Measurements from ENCODE around the gene DCLK1.

The DCLK1 gene

DNA sequence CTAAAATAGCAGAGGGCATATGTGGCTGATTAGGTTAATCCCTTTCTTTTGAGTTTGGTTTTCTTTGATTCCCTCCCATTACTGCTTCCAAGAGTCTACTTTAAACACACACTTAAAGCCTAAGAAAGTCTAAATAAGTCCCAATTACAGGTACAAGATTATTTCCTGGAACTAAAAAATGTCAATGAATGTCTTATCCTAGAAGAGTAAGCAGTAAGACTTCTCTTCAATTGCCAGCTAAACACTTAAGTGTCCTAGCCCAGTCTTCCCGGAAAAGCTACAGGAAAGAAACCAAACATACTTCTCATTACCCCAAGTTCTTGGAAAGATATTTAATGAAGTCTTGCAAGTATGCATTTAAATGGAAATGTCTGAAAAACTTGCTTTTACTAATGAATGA is 233.1 kb downstream of the DCLK1 start:
- no peak for DNase-seq (ENCODE audit: low read depth)

DNA sequence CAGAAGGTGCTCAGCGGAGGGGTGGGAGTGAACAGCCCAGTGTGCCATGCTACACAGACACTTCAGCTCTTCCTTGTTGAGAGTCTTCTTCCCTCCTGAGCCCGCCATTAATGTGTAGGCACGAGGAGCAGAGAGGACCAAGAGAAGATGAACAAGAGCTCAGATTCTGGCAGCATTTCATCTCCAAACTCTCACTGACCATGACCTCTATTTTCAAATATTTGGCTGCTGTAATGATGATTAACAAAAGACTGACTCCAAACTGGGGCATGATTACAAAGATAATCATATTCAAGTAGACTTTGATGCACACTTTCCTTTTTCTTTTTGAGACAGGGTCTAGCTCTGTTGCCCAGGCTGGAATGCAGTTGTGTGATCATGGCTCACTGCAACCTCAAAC is 236.5 kb downstream of the DCLK1 start:
- DNase-seq (ENCODE audit: low read depth) = no peak

DNA sequence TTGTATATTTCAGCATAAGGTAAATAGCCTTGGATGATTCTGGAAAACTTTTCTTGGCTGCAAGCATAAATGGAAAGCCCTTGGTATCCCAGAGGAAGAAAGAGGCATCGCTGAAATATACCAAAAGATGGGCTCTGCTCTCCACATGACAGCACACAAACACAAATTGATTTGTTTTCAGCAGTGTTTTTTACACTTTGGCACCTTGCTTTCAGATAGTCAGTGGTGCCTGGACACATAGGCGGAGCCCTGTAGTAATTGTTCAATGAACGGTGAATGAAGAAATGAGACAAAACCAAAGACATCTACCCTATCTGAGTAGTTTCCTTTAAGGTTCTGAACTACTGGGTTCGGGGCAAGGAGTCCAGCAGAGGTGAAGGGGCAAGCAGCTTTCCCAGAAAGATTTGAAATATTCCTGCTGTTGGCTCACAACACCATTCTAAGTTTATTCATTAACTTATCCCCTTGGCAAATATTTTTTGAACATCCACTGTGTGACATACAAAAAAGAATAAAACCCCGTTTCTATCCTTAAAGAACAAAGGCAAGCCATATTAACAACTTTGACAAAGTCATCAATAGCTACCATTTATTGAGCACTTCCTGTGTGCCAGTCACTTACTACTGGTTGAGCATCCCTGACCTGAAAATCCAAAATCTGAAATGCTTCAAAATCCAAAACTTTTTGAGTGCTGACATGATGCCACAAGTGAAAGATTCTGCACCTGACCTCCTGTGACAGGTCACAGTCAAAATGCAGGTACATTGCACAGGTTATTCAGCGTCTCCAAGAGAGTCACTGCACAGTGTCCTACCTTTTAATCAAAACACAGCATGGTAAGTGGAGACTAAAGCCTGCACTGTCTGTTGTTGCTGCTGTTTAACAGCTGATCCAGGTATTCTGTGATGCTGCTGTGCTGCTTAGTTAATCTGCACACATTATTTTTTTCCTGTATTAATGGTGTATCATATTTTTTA is 238.1 kb downstream of the DCLK1 start:
- DNase-seq (ENCODE audit: low read depth) = no peak

DNA sequence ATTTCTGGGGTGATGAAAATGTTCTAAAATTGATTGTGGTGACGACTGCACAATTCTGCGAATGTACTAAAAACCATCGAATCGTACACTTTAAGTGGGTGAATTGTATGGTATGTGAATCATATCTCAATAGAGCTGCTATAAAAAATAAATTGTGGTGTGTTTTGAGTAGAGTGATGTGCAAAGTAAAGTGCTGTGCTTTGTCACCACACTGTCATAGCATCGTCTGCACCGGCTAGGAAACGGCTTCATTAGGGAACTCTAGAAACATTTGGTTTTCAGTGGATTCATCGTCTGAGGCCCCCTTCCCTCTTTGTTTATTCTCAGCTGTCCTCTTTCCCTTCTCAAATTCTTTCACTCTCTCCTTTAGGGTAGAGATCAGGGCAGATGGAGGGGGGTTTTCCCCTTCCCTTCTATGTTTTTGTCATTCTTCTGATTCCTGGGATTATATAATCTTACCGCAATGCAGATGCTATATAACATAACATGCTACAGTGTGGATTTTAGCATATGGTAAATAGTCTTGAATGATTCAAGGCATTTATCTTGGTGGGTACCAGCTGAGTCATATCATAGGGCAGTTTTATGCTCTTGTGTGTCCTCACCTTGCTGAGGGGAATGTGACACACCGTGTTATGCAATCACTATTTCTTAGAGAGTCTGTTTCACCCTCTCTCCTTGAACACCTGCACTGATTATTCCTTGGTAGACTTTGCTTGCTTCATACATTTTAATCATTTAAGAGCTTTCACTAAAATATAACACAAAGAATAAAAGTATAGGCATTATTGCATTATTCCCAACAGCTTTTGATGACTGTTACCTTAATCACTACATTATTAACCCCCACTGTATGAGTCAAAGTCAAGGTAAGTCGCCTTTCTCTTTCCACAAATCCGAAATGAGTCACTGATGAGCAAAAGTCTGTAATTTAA is 239.4 kb downstream of the DCLK1 start:
- peak; percentile 2 for DNase-seq (ENCODE audit: low read depth)

DNA sequence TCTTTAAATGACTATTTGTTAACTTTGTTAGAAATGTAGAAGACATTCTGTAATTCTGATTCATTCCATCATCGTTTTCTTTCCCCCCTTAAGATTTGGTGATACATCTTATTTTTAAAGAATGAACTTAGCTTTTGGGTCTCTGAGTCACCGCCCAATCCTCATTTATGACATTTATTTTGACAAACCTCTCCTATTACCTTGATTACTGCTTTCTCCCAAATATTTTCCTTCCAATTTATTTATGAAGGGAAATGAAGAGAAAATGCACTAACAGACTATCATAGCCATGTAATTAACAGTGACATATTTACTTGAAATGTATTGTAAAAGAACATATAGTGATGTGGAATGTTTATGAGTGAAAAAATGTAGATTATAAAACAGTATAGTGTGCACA is 241.6 kb downstream of the DCLK1 start:
- no peak for DNase-seq (ENCODE audit: low read depth)

DNA sequence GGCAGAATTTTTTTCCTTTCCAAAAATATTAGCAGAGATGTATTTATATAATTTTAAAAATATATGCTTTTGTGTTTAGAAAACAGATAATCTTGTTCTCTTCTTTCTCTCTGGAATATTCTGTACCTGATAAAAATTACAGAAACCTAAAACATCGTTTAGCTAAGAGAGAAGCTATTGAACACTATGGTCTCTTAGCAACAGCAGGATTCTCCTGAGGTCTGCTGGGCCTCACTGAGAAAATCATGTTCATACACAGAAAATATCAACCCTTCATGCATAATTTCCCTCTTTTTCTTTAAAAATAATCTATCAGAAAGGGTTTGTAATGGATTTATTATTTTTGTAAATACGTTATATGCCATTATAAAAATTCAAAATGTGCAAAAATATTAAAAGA is 242.2 kb downstream of the DCLK1 start:
- DNase-seq (ENCODE audit: low read depth) = no peak

DNA sequence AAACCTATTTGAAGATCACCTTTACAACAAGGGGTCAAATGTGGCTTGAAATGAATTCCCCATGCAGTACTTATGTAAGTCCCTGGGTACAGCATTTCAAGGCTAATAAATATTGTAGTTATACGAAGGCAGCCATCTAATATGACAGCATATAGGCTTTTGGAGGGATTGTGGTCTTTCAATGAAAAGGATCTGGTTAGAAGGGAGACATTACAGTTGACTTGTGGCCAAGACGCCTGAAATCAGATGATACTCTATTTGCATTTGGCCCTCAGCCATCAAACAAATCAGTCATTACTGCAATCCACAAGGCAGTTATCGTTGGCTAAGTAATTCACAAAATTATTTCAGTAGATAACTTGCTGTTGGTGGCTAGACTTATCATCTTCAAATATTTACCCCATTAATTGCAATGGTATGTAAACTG is 242.7 kb downstream of the DCLK1 start:
- DNase-seq (ENCODE audit: low read depth) = no peak

DNA sequence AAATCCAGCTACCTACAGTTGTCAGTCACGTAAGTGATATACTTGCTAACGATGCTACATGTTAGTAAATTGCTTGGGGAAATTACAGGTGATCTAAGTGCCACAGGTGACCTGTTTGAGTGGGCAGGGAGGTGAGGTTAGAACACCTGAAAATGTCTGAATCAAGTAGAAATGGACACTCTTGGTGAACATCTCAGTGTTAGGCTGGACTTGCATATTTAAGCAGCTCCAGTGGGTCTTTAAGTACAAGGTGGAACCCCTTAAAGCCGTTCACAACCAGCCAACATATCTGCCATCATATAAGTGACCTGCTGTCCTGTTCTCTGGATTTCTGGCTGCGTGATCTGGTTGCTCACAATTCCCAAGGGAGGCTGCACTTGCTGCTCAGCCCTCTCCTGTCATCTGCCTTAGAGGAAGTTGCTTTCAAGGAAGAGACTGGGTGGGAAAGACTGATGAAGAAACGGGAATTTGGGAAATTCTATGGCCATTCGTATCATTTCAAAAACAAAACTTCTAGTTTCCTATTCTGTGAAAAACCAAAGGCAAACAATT is 244.0 kb downstream of the DCLK1 start:
- no peak for DNase-seq (ENCODE audit: low read depth)

DNA sequence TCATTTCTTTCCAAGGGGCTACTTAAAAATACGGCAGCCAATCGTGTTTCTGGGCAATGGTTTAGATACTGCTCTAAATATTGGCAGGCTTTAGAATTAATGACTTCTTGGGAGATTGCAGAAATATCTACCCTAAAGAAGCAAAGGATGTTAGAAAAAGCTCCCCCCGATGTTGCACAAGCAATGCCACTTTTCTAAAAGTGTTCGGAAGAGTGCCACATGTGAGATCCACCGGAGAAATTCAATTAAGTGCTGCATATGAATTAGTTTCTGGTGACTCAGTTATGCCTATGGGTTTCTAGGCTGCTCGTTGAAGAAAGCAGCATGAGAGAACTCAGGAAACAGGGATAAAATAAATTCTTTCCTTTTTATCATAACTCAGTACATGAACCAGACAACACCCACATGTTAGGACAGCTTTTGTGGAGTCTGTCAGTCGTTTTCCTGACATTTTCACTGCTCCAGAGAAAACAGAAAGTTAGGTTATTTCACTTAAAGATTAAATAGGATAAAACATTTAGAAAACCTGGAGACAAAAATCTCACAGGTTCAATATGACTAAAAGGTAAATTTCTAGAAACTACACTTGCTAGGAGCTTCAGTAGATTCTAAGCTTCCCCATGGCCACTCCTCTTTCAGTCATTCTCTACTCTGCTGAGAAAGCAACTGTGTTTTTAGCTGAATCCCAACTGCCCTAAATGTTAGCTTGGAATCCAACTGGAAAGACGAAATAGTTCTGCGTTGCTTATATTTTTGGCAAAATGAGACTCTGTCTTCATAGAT is 244.7 kb downstream of the DCLK1 start:
- no peak for DNase-seq (ENCODE audit: low read depth)

DNA sequence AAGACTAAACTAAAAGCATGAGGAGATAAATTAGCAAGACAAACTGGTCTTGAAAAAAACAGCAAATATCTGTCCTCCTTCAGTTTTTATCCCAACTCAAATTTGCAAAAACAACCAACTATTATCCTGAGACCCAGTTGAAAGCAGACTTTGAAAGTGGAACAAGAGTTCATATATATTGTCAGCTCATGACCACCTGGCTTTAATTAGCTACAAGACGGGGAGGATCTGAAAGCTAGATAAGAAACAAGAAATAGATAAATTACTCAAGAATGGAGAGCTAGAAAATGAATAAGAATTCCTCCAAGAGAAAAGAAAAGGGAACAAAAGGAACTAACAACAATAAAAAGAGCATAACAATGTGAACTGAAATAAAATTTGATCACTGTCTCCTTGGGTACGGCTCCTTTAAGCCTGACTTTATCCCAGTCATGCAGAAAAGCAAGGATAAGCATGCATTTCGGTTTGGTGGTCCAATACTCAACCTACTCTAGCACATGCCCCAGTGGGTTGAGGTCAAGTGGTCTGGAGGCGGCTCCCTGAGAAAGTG is 246.9 kb downstream of the DCLK1 start:
- DNase-seq (ENCODE audit: low read depth) = no peak

DNA sequence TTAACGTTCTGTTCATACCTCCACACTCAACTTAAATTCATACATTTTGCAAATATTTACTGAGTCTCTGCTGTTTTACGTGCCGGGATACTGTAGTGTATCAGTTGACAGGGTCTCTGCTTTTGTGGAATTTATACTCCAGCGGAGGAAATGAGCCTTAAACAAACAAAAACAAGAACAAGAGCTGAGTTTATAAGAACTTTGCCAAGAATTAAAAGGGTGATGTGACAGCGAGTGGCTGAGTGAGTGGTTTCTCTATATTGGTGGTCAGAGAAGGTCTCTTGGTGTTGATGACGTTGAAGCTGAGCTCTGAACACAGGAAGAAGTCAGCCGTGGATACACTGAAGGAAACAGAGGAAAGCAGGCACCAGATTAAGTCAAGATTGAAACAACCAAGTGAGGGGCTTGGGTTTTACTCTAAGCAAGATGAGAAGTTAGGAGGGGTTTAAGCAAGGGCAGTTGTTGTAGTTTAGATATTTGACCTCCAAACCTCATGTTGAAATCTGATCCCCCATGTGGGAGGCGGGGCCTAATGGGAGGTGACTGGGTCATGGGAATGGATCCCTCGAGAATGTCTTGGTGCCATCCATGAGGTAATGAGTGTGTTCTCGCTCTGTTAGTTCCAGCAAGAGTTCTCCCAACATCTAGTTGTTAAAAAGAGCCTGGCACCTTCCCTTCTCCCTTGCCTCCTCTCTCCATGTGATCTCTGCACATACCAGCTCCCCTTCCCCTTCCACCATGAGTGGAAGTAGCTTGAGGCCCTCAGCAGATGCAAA is 248.3 kb downstream of the DCLK1 start:
- no peak for DNase-seq (ENCODE audit: low read depth)

DNA sequence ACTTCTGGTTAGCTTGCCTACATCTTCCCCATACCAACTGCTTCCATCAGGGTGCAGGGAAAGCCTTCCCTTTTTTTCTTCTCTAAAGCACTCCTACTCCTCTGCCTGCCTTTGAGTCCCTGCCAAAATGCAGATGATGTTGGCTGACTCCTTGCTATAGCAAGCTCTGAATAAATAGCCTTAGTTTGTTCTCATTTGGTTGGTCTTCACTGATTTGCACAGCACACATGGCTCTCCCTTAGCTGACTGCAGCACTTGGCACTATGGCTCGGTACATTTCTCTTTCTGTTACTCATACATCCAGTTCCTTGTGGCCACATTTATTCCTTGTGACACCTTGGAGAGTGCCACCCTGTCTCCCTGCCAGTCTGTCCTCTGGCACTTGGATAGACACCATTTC is 249.8 kb downstream of the DCLK1 start:
- DNase-seq (ENCODE audit: low read depth) = no peak

DNA sequence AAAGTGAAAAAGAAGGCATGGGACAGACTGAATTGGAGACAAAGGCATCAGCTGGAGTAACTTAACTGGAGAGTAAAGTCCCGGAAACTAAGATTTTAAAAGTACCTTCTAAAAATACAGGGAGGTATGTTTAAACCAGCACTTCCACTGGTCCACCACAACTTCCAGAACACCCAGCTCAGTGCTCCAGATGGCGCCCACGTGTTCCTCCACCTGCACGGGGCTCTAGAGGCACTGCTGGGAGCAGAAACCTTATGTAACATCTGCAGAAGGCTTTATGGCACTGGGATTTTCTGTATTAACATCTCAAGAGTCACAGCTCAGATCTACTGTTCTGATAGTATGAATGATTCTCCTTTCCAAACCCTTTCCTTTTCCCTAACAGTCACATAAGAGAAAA is 252.1 kb downstream of the DCLK1 start:
- no peak for DNase-seq (ENCODE audit: low read depth)

DNA sequence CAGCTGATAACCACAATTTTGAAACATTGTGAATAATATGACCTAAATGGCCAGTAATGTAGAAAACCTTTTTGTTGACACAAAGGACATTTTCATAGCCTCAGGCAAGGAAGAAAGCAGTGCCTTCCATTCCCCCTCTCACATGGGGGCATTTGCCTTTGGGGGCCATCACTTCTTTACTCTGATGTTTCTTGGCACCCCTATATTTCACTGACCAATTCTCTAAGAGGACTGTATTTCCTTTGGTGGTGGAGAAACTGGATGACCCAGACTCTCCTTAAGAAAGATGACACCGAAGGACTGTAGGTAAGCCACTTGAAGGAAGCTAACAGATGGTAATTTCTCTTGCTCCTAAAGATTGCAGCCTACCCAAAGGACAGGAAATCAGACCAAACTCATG is 254.6 kb downstream of the DCLK1 start:
- no peak for DNase-seq (ENCODE audit: low read depth)

DNA sequence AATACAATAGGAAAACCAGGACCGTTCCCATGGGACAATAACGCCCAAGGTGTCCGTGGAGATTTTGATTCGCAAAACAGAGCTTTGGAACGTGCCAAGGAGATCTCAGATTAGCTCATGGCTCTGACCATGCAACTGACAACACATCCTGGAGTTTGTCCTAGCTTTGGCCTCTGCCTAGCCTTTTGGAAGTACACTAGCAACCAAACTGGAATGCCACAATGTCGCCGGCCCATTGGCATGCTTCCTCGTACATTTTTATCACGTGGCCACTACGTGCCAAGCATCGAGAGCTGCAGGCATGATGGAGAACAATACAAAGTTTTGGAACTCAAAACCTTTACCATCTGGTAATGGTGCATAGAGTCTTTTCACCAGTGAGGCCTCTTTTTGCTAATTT is 256.5 kb downstream of the DCLK1 start:
- DNase-seq (ENCODE audit: low read depth) = no peak

DNA sequence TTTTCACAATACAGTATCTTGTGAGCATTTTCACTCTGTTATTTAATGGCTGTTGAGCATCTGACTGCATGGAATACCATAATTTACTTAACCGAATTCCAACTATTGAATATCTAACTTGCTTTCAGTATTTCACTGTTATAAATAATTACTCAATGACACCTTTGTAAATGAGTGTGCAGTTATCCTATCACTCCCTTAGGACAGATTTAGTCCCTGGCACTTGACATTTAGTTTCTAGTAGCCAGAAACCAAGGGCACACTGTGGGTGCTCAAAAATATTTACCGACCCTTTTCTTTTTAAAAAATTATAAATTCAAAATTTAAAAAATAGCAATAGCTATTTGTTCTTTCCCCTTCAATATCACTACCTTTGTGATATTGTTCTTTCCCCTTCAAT is 258.8 kb downstream of the DCLK1 start:
- no peak for DNase-seq (ENCODE audit: low read depth)

DNA sequence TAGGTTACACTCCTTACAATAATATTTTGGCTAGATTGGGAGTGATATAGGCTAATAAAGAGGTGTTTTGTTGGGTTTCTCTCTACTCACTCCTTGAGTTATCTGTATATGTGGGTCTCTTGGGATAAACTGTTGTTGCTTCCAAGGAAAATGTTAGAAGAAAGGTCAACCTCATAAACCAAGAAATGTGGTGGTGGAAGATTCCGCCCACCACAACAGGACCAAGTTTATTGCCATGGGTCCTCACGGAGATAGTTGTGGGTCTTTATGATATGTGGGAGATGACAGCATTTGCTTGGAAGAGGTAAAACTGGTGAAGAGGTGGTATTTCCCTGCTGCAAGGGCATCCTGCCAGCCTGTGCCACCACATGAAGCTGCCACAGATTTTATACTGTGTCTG is 259.6 kb downstream of the DCLK1 start:
- no peak for DNase-seq (ENCODE audit: low read depth)

DNA sequence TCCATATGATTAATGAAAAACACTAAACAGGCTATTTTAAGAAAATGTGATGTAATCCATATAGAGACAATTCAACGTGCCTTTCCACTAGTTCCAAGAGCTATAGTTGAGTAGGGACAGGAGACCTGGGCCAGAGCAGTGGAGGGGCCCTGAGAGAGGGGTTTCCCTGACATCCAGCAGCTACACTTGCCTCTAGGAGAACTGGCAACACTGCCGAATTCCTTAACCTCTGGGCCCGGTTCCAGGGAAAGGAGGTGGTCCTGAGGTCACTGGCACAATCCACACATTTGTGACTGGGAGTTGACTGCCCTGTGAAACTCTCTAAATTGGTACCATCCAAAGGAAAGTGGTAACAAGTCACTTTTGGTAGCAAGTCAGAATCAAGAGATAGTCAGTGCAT is 264.4 kb downstream of the DCLK1 start:
- no peak for DNase-seq (ENCODE audit: low read depth)

DNA sequence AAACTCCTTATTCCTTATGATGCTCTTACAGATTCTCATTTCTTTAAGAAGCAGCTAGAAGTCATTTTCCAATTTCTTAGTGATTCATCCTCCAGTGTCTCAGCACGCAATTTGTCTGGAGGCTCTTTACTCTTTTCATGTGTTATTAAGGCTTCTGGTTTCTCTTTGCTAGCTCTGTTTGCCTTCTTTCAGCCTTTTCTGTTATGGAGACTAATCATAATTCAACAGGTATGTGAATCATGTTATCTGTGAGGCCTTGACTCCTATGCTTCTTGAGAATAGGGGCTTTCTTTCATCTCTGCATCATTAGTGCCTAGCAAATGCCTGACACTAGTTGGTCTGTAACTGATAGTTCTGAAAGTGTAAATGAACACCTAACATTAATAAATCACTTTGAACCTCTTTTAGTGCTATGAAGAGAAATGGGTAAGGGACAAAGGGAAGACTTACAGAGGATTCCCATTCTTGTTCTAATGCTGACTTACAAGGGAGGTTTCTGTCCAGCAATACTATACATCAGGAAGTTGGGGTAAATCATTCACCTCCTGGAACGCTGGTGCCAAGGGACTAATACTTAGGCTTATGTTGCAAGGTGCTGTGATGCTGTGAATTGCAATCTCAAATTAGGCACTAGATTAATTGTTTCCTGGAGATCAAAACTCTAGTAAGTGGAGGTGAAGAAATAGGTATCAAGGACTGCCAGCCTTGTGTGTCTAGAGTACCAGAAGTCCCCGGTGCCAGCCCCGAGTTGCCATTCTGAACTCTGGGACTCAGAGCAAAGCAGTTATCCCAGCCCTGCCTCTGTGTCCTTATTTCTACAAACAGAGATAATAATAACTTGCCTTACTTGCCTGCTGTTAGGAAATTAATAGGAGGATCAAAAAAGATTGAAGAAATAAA is 265.6 kb downstream of the DCLK1 start:
- no peak for DNase-seq (ENCODE audit: low read depth)

DNA sequence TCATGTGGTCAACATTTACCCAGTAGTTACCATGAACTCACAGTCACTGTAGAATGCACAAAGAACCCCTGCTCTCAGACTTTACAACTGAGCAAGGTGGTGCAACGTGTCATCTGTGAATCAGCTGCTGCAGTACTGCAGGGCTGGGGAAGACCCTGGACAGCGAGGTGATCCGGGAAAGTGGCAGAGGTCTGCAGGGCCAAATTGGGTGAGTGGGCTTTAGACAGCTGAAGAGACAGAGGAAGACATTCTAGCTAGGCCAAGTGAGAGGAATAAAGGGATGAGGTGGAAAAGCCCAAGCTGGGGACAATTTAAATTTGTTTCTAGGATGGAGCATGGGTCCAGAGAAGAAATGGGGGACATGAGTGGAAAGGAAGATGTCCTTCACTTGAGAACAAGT is 270.5 kb downstream of the DCLK1 start:
- DNase-seq (ENCODE audit: low read depth) = no peak
